SH-SY5Y (cell line): ENCODE results near the gene DPP6.

ENCODE experiments used
- GATA2 ChIP-seq: IDR thresholded peaks from 2 replicates; pipeline ENCODE4 v1.6.1; 2011; ENCODE audit warnings: mild to moderate bottlenecking, low read depth, low read length
- GATA3 ChIP-seq: IDR thresholded peaks from 2 replicates; pipeline ENCODE4 v1.6.1; 2011; ENCODE audit warnings: low read depth, mild to moderate bottlenecking, low read length, moderate library complexity

DNA sequence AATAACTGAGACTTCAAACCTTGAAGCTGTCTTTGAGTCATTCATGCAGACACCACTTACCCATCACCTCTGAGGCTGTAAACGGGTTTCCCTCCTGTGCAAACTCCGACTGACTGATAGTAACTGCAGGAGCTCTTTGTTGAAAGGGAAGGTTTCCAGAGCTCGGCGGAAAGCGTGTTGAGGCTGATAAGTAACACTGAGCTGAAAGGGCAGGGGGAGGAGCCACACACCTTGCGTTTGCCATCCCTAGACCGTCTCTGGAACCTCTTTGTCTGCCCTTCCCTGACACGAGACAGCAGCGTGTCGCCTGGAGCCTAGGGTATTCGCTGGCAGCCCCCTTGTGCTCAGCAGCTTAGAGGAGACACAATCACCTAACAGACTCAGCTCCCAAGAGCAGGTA lies 816.7 kb downstream of the DPP6 start:
- no peak for TF ChIP-seq GATA2
- no peak for TF ChIP-seq GATA3
